ENCODE measurements around the gene MAVS. TPM values are rescaled to one million over a fixed set of nuclear protein-coding genes. Genes with fewer than 3 reads are reported as not detected.
A peak's percentile ranks its signal among the peaks of the same experiment; 100 is the strongest.

The MAVS gene
- total and polyA plus RNA-seq, 10 donors, result 4.1 to 45.0 (median 35.3) TPM

- peaks cover 0 to 100% (median 77%) of the 10 kb centered on the region in 6 donors for H3K36me3 ChIP-seq
- 75 to 95% (median 81%) methylated on average over 1 of the region's 1 CpG for WGBS, 5 donors
These were observed 72.7 kb downstream of the MAVS start for GRCh38 chr20:3919352-3919751.

GRCh38 chr20:3922223-3922982 is 75.8 kb downstream of the MAVS start:
- WGBS, 5 donors, result 80 to 87% (median 84%) methylated on average over 13 of the region's 13 CpGs
- peaks cover 0 to 91% (median 64%) of the 10 kb centered on the region in 6 donors for H3K36me3 ChIP-seq

More at GRCh38 chr20:3919352-3919751, 72.7 kb downstream of the MAVS start:
- Histone ChIP-seq H3K27me3 (replicated peaks in 1 of 7) (no peaks in the 10 kb centered on the region), H3K4me3 (no peak overlapping the region), H3K27ac (no peak overlapping the region), H3K4me1 (peaks cover 2 to 70% (median 22%) of the 10 kb centered on the region in 6 donors), H3K9me3 (no peaks in the 10 kb centered on the region)
- TF ChIP-seq CTCF (IDR thresholded peaks at IDR 0.05 in 8 of 11, conservative IDR thresholded peaks at IDR 0.05 in 3 of 11) (no peak), POLR2A (IDR thresholded peaks at IDR 0.05) (no peak), POLR2AphosphoS5 (IDR thresholded peaks at IDR 0.05) (no peak)
- DNase-seq, result no peak
- intact Hi-C loops (cut with DNase I; ENCODE audit: low total_unique reads), result no loop called here

GRCh38 chr20:3922983-3923339 is 76.3 kb downstream of the MAVS start:
- Histone ChIP-seq H3K4me1 (peaks cover 5 to 84% (median 43%) of the 10 kb centered on the region in 6 donors), H3K36me3 (peaks cover 0 to 86% (median 62%) of the 10 kb centered on the region in 6 donors), H3K4me3 (no peak overlapping the region), H3K27ac (peak overlapping the region in 3 of 8 donors; percentile 6 to 86 (median 43)), H3K9me3 (no peaks in the 10 kb centered on the region), H3K27me3 (replicated peaks in 1 of 7) (no peaks in the 10 kb centered on the region)
- no peak for DNase-seq
- TF ChIP-seq POLR2A (IDR thresholded peaks at IDR 0.05), result no peak
- TF ChIP-seq POLR2AphosphoS5 (IDR thresholded peaks at IDR 0.05), result no peak
- no peak for TF ChIP-seq CTCF (IDR thresholded peaks at IDR 0.05 in 8 of 11, conservative IDR thresholded peaks at IDR 0.05 in 3 of 11)
- intact Hi-C loops (cut with DNase I; ENCODE audit: low total_unique reads), result no loop called here
- WGBS, 5 donors, result 84 to 90% (median 88%) methylated on average over 4 of the region's 4 CpGs

More at GRCh38 chr20:3922223-3922982, 75.8 kb downstream of the MAVS start:
- H3K27ac ChIP-seq, result peak overlapping the region in 2 of 8 donors; percentile 6 to 43
- H3K4me1 ChIP-seq, result peaks cover 5 to 79% (median 38%) of the 10 kb centered on the region in 6 donors
- intact Hi-C loops (cut with DNase I; ENCODE audit: low total_unique reads), result no loop called here
- H3K9me3 ChIP-seq, result no peaks in the 10 kb centered on the region
- DNase-seq, result no peak
- H3K27me3 ChIP-seq (replicated peaks in 1 of 7), result no peaks in the 10 kb centered on the region
- TF ChIP-seq POLR2A (IDR thresholded peaks at IDR 0.05) (no peak), POLR2AphosphoS5 (IDR thresholded peaks at IDR 0.05) (peak in 2 of 3 donors; percentile 30 to 42)
- no peak overlapping the region for H3K4me3 ChIP-seq

GRCh38 chr20:3923818-3924217 is 77.2 kb downstream of the MAVS start:
- no peaks in the 10 kb centered on the region for H3K9me3 ChIP-seq
- no peak for TF ChIP-seq POLR2A (IDR thresholded peaks at IDR 0.05)
- TF ChIP-seq CTCF (IDR thresholded peaks at IDR 0.05 in 8 of 11, conservative IDR thresholded peaks at IDR 0.05 in 3 of 11), result no peak
- no peak for TF ChIP-seq POLR2AphosphoS5 (IDR thresholded peaks at IDR 0.05)
- H3K4me1 ChIP-seq, result peaks cover 5 to 88% (median 49%) of the 10 kb centered on the region in 6 donors
- no peaks in the 10 kb centered on the region for H3K27me3 ChIP-seq (replicated peaks in 1 of 7)
- WGBS, 5 donors, result 76 to 91% (median 79%) methylated on average over 2 of the region's 2 CpGs
- H3K4me3 ChIP-seq, result no peak overlapping the region
- H3K36me3 ChIP-seq, result peaks cover 0 to 79% (median 56%) of the 10 kb centered on the region in 6 donors
- DNase-seq, result no peak
- intact Hi-C loops (cut with DNase I; ENCODE audit: low total_unique reads), result no loop called here
- H3K27ac ChIP-seq, result peak overlapping the region in 3 of 8 donors; percentile 85 to 86 (median 86)
